ENCODE results near the gene LIMS2.

LIMS2 gene

DNA sequence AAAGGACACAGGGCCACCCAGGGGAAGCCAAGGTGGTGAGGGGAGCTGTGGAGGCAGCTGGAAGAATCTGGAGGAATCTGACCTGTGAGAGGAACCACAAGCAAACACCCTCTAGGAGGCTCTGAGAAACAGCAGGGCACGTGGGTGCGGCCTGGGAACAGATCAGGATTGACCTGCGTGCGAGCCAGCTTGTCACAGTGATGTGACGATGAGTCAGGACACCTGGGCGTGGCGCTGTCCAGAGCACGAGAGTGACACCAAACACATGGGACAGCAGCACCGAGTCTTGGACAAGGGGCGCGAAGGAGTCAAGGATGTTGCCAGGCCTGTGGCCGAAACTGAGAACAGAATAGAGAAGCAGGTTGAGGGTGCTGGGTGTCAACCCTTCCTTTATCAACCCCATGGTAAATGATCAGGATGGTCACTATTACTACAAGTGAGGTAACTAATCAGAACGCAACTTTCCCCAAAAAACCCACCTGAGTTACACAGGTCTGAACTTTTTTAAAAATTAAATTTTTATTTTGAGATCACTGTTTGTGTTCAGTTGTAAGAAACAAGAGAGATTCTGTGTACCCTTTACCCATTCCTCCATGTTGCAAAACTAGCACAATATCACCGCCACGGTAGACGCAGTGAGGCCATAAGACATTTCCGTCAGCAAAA, 25.3 kb upstream of the LIMS2 start:
- no peak for FAIRE-seq

GRCh38 chr2:127698553-127699355, 23.4 kb upstream of the LIMS2 start:
- no peak for FAIRE-seq

DNA sequence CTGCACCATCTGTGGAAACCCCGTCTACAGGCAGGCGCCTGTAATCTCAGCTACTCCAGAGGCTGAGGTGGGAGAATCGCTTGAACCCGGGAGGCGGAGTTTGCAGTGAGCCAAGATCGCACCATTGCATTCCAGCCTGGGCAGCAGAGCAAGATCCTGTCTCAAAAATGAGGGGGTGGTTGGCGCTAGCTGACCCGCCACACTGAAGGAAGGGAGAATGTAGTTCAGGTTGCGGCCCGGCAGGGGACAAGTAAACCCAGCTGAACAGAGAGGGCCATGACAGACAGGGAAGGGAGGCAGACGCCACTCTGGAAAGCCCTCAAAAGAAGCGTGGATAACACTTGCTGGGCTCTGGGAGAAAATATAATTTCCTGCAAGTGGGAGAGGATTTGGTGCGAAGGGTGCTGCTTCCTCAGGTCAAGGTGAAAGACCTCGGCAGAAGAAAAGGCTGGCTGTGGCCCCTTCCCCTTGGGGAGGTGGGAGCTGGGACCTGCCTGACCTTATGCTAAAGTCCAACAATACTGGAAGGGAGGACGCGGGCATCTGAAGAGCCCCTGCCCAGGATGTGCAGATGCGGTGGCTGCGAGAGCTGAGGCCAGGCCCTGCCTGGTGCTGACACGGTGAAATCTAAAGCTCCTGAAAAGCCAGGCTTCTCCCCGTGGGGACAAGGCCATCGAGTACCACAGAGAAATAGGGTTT, 22.3 kb upstream of the LIMS2 start:
- no peak for FAIRE-seq

DNA sequence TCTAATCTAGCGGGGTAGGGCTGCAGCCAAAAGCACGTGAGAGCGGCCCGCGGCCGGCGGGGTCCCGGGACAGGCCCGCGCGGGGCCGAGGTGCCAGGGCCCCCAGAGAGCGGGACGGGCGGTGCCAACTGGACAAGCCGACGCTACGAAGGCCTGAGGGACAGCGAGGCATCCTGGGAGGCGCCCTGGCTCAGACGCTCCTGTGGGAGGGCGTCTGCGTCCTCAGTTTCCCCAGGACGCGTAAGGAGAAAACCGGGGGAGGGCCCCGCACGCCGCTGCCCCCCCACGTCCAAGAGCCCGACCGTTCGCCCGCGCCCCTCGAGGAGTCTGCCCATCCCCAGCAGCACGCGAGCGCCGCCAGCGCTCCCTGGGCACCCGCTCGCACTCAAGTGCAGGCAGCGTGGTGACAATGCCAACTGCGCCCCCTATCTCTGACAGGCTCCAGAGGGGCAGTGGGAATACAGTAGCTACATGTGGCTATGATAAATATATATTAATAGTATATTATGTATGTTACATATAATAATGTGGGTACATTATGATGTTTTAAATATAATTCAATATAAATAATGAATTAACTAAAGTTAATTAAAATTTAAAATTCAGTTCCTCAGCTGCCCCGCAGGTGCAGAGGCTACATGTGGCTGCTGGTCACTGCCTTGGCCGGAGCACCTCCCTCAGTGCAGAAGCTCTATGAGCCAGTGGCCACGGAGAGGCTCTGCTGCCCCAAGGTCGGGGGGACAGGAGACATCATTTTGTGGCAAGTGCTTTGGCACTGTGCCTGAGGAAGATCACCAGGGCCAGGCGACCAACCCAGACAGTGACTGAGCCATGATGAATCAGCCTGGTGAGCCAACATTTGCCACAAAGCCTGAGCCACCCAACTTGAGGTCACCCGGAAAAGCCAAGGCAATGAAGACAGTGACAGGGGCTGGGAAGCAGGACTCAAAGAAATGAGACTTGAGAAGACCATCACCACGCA, 20.5 kb upstream of the LIMS2 start:
- FAIRE-seq = no peak

DNA sequence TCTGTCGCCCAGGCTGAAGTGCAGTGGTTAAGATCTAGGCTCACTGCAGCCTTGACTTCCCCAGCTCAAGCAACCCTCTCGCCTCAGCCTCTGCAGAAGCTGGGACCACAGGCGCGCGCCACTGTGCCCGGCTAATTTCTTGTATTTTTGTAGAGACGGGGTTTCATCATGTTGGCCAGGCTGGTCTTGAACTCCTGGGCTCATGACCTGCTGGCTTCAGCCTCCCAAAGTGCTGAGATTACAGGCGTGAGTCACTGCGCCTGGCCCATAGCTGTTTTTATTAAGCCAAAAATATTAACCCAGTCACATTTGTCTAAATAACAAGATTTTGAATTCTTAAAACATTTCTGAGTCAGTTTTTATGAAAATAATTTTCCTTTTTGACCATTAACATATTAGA, 19.7 kb upstream of the LIMS2 start:
- FAIRE-seq = no peak

DNA sequence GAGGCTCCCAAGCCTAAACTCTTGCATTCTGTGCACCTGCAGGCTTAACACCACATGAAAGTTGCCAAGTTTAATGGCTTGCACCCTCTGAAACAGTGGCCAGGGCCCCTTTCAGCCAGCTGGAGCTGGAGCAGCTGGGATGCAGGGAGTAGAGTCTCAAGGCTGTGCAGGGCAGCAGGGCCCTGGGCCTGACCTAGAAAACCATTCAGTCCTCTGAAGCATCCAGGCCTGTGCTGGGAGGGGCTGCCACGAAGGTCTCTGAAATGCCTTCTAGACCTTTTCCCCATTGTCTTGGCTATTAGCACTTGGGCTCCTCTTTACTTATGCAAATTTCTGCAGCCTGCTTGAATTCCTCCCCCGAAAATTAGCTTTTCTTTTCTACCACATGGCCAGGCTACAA, 15.4 kb upstream of the LIMS2 start:
- no peak for FAIRE-seq

DNA sequence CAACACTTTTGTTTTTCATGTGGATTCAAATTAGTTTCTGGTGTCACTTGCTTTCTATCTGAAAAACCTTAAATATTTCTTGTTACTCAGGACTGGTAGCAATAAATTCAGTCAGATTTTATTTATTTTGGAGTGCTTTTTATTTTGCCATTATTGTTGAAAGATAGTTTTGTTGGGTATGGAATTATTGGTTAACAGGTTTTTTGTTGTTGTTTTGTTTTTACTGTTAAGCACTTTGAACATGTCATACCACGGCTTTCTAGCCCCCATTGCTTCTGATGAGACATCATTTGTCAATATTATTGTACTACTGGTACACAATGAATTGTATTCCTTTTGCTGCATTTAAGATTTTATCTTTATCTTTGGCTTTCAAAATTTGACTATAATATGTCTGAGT, 13.1 kb upstream of the LIMS2 start:
- FAIRE-seq = no peak

DNA sequence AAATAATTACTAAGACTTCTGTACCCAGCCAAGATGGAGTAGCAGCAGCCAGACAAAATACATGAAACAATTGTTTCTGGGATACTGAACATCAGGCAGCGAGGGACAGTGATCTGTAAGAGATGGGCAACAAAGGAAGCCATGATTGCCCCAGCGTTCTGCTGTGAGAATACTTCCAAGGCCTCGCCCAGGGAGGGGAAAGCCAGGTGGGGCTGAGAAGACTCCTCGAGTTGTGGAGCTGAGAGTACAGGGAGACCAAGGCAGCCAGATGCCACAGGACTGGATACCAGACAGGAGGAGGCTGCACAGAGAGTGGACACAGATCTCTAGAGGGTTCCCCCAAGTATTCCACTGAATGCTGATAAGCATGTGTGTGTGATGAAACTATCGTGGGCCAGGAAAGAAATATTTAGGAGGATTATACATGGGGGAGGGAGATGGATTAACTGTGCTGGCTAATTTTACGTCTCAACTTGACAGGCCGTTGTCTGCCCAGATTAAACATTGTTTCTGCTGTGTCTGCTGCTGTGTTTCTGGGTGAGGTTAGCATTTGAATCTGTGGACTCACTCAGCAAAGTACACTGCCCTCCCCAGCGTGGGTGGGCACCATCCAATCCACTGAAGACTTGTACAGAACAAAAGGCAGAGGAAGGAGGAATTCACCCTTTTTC, 10.2 kb upstream of the LIMS2 start:
- no peak for FAIRE-seq

DNA sequence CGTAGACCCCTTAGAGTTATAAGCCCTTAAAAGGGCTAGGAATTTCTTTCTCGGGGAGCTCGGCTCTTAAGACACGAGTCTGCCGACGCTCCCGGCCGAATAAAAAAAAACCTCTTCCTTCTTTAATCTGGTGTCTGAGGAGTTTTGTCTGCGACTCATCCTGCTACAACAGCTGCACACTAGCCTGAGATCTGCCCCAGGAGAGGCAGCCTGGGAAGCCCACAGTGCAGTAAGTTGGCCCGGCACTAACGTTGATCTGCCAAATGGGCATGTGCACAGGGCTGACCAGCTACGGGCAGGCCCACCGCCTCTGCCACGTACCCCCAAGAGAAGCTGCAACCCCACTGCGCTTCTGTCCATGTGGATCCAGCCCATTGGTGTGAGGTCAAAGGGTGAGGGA, 8.4 kb upstream of the LIMS2 start:
- FAIRE-seq = no peak

- FAIRE-seq = no peak
These were observed 7.7 kb upstream of the LIMS2 start for GRCh38 chr2:127683056-127683455.

- no peak for FAIRE-seq
These were observed 6.9 kb upstream of the LIMS2 start for GRCh38 chr2:127681976-127682857.

- no peak for FAIRE-seq
These were observed 6.0 kb upstream of the LIMS2 start for GRCh38 chr2:127681288-127681804.

DNA sequence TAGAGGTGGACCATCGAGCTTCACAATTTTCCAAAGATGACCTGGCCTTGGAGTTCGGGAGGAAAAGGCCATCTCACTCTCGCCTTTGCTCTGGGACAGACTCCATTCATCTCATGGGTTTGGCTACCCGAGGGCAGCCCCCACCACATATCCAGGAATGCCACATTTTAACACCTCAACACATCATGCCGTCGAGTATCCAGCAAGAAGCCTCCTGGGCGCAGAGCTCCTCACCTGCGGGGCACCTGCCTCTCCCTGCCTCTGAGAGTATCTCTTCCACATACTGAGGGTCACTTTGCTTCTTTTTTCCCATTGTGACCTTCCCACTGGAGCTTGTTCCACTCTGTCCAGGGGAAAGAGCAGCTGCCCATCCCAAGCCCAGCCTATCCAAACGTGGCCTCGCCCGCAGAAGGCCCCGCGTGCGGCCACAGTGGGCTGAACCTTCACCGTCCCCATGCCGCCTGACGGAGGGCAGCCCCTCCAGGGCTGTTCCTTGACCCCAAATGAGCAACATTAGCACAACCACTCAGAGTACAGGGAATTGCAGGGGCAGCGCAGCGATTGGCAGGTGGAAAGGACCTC, 5.5 kb upstream of the LIMS2 start:
- no peak for FAIRE-seq

DNA sequence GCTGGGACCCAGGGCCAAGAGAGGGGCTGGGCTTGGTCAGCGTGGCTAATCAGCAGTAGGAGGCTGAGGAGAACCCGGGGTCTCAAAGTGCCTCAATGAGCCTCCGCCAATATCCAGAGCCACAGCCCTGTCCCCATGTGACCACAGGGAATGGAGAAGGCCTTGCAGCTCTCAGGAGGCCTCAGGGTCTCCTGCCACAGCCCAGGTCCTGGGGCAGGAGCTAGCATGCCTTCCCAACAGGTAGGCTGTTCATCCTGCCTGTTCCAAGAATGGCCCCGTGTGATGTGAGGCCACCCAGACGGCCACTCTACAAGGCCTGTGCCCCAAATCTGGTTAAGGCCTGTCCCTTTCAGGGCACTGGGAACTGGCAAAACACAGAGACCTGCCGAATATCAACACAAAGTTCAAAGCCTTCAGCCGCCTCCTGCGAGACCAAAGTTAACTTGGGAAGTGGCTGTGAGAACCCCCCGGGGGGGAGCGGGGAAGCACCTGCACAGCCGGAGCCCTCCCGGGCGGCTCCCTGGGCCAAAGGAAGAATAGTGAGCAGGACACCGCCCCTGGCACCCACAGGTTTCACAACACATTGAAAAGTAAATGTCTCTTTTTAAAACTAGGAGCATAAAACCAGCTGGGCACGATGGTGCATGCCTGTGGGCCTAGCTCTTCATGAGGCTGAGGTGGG, 4.5 kb upstream of the LIMS2 start:
- FAIRE-seq = no peak

- FAIRE-seq = no peak
These were observed 3.7 kb upstream of the LIMS2 start for GRCh38 chr2:127678991-127679390.

DNA sequence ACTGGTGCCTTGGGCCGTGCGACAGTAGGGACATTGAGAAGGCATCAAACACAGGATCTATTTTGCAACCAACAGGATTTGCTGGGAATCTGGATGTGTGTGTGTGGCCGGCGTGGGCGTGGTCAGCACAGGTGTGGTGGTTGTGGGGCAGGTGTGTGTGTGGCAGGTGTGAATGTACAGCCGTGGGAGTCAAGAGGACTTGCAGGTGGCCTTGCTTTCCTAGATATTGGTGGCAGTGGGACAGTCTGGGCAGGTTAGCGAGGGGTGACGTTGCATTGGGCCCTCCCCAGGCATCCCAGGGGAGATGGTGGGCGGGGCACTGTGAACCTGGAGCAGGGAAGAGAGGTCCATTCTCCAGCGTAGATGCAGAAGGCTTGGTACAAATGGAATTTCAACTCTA, 3.2 kb upstream of the LIMS2 start:
- FAIRE-seq = no peak

DNA sequence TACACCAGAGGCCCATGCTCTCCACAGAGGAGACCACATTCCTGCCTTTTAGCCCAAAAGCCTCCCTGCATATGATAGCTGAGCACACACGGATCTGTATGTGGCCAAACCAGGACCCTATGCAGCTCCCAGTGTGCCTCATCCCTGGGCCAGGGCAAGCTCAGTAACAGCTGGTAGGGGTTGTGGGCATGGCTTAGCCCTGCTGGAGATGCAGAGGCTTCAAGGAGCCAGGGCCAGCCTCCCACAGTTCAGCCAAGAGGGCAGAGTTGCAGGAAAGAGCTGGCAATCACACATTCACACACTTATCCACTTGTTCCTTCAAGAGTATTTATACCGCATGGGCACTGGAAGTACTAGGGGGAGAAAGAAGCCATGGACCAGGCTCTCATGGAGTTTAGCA, 1.6 kb upstream of the LIMS2 start:
- FAIRE-seq = no peak

DNA sequence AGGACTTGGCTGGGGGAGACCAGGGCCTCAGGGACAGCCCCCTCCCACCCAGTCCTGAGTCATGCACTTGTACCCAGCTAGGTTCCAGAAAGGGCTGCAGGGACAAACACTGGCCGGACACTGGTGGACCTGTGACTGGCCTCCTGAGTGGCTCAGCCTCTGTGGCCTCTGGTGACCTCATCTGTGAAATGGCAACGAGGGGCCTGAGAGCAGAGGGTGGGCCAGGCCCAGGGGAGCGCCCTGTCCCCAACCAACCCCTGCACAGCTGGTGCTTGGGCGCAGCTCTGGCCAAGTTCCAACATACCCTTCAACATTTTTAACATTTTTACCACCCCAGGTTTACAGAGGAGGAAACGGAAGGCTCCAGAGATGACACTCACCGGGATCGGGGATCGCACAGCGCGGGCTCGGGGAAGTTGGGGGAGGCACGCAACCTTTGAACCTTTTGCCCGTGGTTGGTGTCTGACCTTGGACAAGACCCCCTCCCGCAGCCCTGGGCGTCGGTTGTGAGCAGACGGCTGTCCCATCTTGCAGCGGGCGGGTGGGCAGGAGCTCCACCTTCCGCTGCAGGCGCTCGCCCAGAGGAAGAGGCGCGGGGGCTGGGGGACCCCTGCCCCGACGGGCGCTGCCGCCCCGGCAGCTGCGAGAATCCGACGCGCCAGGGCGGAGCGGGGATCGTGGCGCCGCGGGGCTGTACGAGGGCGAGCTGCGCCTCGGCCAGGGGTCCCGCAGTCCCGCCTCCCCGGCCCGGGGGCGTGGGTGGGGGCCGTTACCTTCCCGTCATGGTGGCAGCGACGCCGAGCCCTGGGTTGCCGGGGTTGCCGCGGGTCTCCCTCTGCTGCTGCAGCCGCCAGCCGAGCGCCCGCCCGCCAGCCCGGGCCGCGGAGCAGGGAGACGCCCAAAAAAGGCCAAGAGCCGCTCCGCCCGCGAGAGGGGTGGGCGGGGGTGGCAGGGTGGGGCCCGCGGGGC, 805 bp downstream of the LIMS2 start:
- no peak for FAIRE-seq
